Esophagus (tissue), 2 donors: ENCODE results near the gene SEMA3G. TPM values are rescaled to one million over a fixed set of nuclear protein-coding genes. Genes with fewer than 3 reads are reported as not detected.

Experiments used
- H3K27ac ChIP-seq, 2 donors: one replicate each; pipeline ENCODE4 v1.5.1; 2013; ENCODE audit warnings: low read depth in 2 of 2, mild to moderate bottlenecking in 2 of 2, inconsistent platforms in 1 of 2, low read length in 1 of 2, moderate library complexity in 1 of 2
- H3K27me3 ChIP-seq, 2 donors: one replicate each; pipeline ENCODE4 v1.6.1; 2013; ENCODE audit warnings: low read length in 2 of 2, control low read depth in 1 of 2, mild to moderate bottlenecking in 1 of 2; ENCODE audit not compliant: insufficient read depth in 2 of 2, control insufficient read depth in 1 of 2
- H3K36me3 ChIP-seq, 2 donors: one replicate each; pipeline ENCODE4 v1.6.1; 2013; ENCODE audit warnings: low read length in 1 of 2; ENCODE audit not compliant: control insufficient read depth in 2 of 2, insufficient read depth in 2 of 2
- H3K4me1 ChIP-seq, 2 donors: one replicate each; pipeline ENCODE4 v1.6.1; 2013; ENCODE audit warnings: low read length in 1 of 2; ENCODE audit not compliant: control insufficient read depth in 2 of 2, insufficient read depth in 2 of 2
- H3K4me3 ChIP-seq, 2 donors: one replicate each; pipeline ENCODE4 v1.5.1; 2013; ENCODE audit warnings: low read length in 2 of 2, mild to moderate bottlenecking in 2 of 2, low read depth in 1 of 2, moderate library complexity in 1 of 2
- H3K9me3 ChIP-seq, 2 donors: one replicate each; pipeline ENCODE4 v1.6.1; 2013; ENCODE audit warnings: mild to moderate bottlenecking in 2 of 2, low read depth in 1 of 2, low read length in 1 of 2, moderate library complexity in 1 of 2; ENCODE audit not compliant: control insufficient read depth in 2 of 2, insufficient read depth in 1 of 2
- WGBS, 2 donors: extraction: QIAGEN DNeasy Blood & Tissue Kit; methylation state at CpG; one replicate each; pipeline ENCODE4 v1.1.7; 2013; 5-methylcytosine and 5-hydroxymethylcytosine counted together
- polyA plus RNA-seq, 2 donors: library from polyadenylated mRNA; stranded (reverse); fragments of 200-250 nt; gene quantifications; one replicate each; pipeline ENCODE4 v1.2.3, GENCODE V29; 2013
- donor health status: healthy with polysubstance abuse.
- donor health status: Bipolar disorder and iron deficiency.

SEMA3G gene
- polyA plus RNA-seq, 2 donors: 1.3 to 1.7 TPM

- Histone ChIP-seq H3K27ac (no peak overlapping the region), H3K4me3 (no peak overlapping the region), H3K9me3 (no peaks in the 10 kb centered on the region), H3K36me3 (peaks cover 0 to 7% of the 10 kb centered on the region in 2 donors), H3K4me1 (no peaks in the 10 kb centered on the region), H3K27me3 (no peaks in the 10 kb centered on the region)
- 82 to 84% methylated on average over 9 of the region's 9 CpGs for WGBS, 2 donors
These were observed 60.7 kb downstream of the SEMA3G start for GRCh38 chr3:52384019-52384761.

GRCh38 chr3:52383446-52383845 is 61.5 kb downstream of the SEMA3G start:
- Histone ChIP-seq H3K4me1 (no peaks in the 10 kb centered on the region), H3K36me3 (peaks cover 0 to 7% of the 10 kb centered on the region in 2 donors), H3K9me3 (no peaks in the 10 kb centered on the region), H3K27ac (no peak overlapping the region), H3K4me3 (no peak overlapping the region), H3K27me3 (no peaks in the 10 kb centered on the region)
- 91% methylated on average over 14 of the region's 14 CpGs for WGBS, 2 donors

Other genes with a start within 250 kb of the SEMA3G start
- 10 to 100 TPM; 17.2 to 36.4 TPM for gene ALAS1, start 246.9 kb downstream of the SEMA3G start, polyA plus RNA-seq
- gene TLR9, start 219.5 kb downstream of the SEMA3G start, polyA plus RNA-seq: under 1 TPM; 0.10 to 0.14 TPM
- gene TWF2, start 205.9 kb downstream of the SEMA3G start, polyA plus RNA-seq: 10 to 100 TPM; 22.0 to 40.3 TPM
- gene PPM1M, start 199.3 kb downstream of the SEMA3G start, polyA plus RNA-seq: 10 to 100 TPM; 10.1 to 15.6 TPM
- 10 to 100 TPM; 19.9 to 33.6 TPM for gene WDR82, start 166.5 kb downstream of the SEMA3G start, polyA plus RNA-seq
- gene GLYCTK, start 157.3 kb downstream of the SEMA3G start, polyA plus RNA-seq: 1 to 10 TPM; 5.9 to 6.2 TPM
- gene DNAH1, start 128.8 kb downstream of the SEMA3G start, polyA plus RNA-seq: 1 to 10 TPM; 2.4 to 4.9 TPM
- gene BAP1, start 35.1 kb downstream of the SEMA3G start, polyA plus RNA-seq: 10 to 100 TPM; 50.0 to 65.2 TPM
- gene PHF7, start 34.4 kb downstream of the SEMA3G start, polyA plus RNA-seq: 1 to 10 TPM; 3.7 to 3.9 TPM
- gene TNNC1, start 8.9 kb upstream of the SEMA3G start, polyA plus RNA-seq: 1 to 10 TPM; 1.3 to 2.0 TPM
- gene NISCH, start 10.5 kb upstream of the SEMA3G start, polyA plus RNA-seq: 10 to 100 TPM; 32.2 to 59.6 TPM
- gene STAB1, start 50.2 kb upstream of the SEMA3G start, polyA plus RNA-seq: 10 to 100 TPM; 30.5 to 39.0 TPM
- 10 to 100 TPM; 81.7 to 93.7 TPM for gene NT5DC2, start 88.8 kb upstream of the SEMA3G start, polyA plus RNA-seq
- 10 to 100 TPM; 20.9 to 37.7 TPM for gene UQCC5, start 91.5 kb upstream of the SEMA3G start, polyA plus RNA-seq
- 10 to 100 TPM in 1 of 2 donors, 1 to 10 TPM in 1; 8.3 to 12.0 TPM for gene PBRM1, start 240.8 kb upstream of the SEMA3G start, polyA plus RNA-seq
- gene GNL3, start 240.9 kb upstream of the SEMA3G start, polyA plus RNA-seq: 100 to 1,000 TPM in 1 of 2 donors, 10 to 100 TPM in 1; 91.8 to 103 TPM